Trophoblast cell (in vitro differentiated cells and primary cell): ENCODE results near the gene EPN2.
A peak's percentile ranks its signal among the peaks of the same experiment; 100 is the strongest.

Source experiments
- DNase-seq, 2 donors: peaks; one replicate each; pipeline ENCODE4 v3.0.0-alpha.2; 2016
- H2AFZ ChIP-seq: 2 replicates; pipeline ENCODE4 v1.6.1; 2013; ENCODE audit warnings: low read length, moderate library complexity, mild to moderate bottlenecking; ENCODE audit not compliant: insufficient read depth, poor library complexity
- H2AK5ac ChIP-seq: 2 replicates; pipeline ENCODE4 v1.6.1; 2013; ENCODE audit warnings: mild to moderate bottlenecking, low read length
- H2BK120ac ChIP-seq: 2 replicates; pipeline ENCODE4 v1.6.1; 2013; ENCODE audit warnings: low read length, mild to moderate bottlenecking, moderate library complexity; ENCODE audit not compliant: insufficient read depth, poor library complexity
- H2BK12ac ChIP-seq: 2 replicates; pipeline ENCODE4 v1.6.1; 2013; ENCODE audit warnings: mild to moderate bottlenecking, low read length, moderate library complexity
- H2BK5ac ChIP-seq: 2 replicates; pipeline ENCODE4 v1.6.1; 2013; ENCODE audit warnings: low read length, low read depth, moderate library complexity, mild to moderate bottlenecking; ENCODE audit not compliant: poor library complexity
- H3K14ac ChIP-seq: 2 replicates; pipeline ENCODE4 v1.6.1; 2013; ENCODE audit warnings: mild to moderate bottlenecking, low read length
- H3K18ac ChIP-seq: 2 replicates; pipeline ENCODE4 v1.6.1; 2013; ENCODE audit warnings: mild to moderate bottlenecking, low read length
- H3K23ac ChIP-seq: 2 replicates; pipeline ENCODE4 v1.6.1; 2013; ENCODE audit warnings: low read length
- H3K27ac ChIP-seq: 2 replicates; pipeline ENCODE4 v1.5.1; 2013; ENCODE audit warnings: low read depth, mild to moderate bottlenecking, inconsistent platforms, low read length, moderate library complexity
- H3K27me3 ChIP-seq: 2 replicates; pipeline ENCODE4 v1.6.1; 2013; ENCODE audit warnings: inconsistent platforms, mild to moderate bottlenecking, low read length, moderate library complexity; ENCODE audit not compliant: insufficient read depth
- H3K36me3 ChIP-seq, 2 experiments: 1 replicate in 1 of 2; 2 replicates in 1 of 2; pipeline ENCODE4 v1.6.1; 2013; ENCODE audit warnings: low read length in 2 of 2, mild to moderate bottlenecking in 2 of 2, moderate library complexity in 1 of 2; ENCODE audit not compliant: insufficient read depth in 2 of 2, control insufficient read depth in 1 of 2
- H3K4ac ChIP-seq: 2 replicates; pipeline ENCODE4 v1.6.1; 2013; ENCODE audit warnings: low read depth, mild to moderate bottlenecking, low read length, moderate library complexity
- H3K4me1 ChIP-seq, 2 experiments: 1 replicate in 1 of 2; 2 replicates in 1 of 2; pipeline ENCODE4 v1.6.1; 2013; ENCODE audit warnings: low read length in 2 of 2, mild to moderate bottlenecking in 2 of 2, moderate library complexity in 1 of 2; ENCODE audit not compliant: insufficient read depth in 2 of 2, control insufficient read depth in 1 of 2
- H3K4me2 ChIP-seq: 2 replicates; pipeline ENCODE4 v1.6.1; 2013; ENCODE audit warnings: inconsistent platforms, mild to moderate bottlenecking, low read length, moderate library complexity
- H3K4me3 ChIP-seq: 2 replicates; pipeline ENCODE4 v1.5.1; 2013; ENCODE audit warnings: mild to moderate bottlenecking, low read depth, low read length, inconsistent platforms
- H3K79me1 ChIP-seq: one replicate; pipeline ENCODE4 v1.6.1; 2013; ENCODE audit warnings: low read length
- H3K79me2 ChIP-seq: 2 replicates; pipeline ENCODE4 v1.6.1; 2013; ENCODE audit warnings: low read length, mild to moderate bottlenecking; ENCODE audit not compliant: control insufficient read depth, insufficient read depth, poor library complexity
- H3K9ac ChIP-seq: 2 replicates; pipeline ENCODE4 v1.6.1; 2013; ENCODE audit warnings: mild to moderate bottlenecking, low read length
- H3K9me3 ChIP-seq: 2 replicates; pipeline ENCODE4 v1.6.1; 2013; ENCODE audit warnings: low read depth, mild to moderate bottlenecking, control low read depth, inconsistent platforms, low read length; ENCODE audit not compliant: insufficient read depth
- H4K12ac ChIP-seq: 2 replicates; pipeline ENCODE4 v1.6.1; 2013; ENCODE audit warnings: low read depth, mild to moderate bottlenecking, low read length, moderate library complexity
- H4K8ac ChIP-seq: 2 replicates; pipeline ENCODE4 v1.6.1; 2013; ENCODE audit warnings: low read depth, mild to moderate bottlenecking, low read length, moderate library complexity
- H4K91ac ChIP-seq: one replicate; pipeline ENCODE4 v1.6.1; 2013; ENCODE audit warnings: low read depth, mild to moderate bottlenecking, low read length, moderate library complexity
- WGBS: extraction: QIAGEN DNeasy Blood & Tissue Kit; methylation state at CpG from one replicate; pipeline ENCODE4 v1.1.7; 2013; ENCODE audit warnings: missing lambda C conversion rate; ENCODE audit not compliant: insufficient read length, insufficient coverage; ENCODE audit errors: extremely low coverage; 5-methylcytosine and 5-hydroxymethylcytosine counted together

The EPN2 gene

DNA sequence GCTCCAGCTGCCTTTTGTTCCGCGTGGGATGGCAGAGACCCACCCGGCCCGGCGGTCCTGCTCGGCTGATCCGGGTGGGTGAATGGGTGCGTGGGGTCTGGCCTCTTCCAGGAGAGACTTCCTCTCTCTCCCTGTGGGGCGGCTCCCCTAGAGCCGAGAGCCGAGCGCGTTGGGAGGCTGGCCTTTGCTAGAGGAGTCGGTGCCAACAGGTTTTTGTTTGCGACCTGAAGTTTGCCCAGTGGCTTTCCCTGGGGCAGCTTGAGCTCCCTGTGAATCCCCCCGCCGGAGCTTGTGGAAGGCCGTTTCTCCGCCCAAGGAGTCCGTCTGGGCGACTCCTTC is 970 bp downstream of the EPN2 start:
- peak overlapping the region; percentile 61 for H2BK120ac ChIP-seq
- WGBS, result no CpG with 5 or more reads among the region's 21 CpGs
- peak overlapping the region; percentile 91 for H4K91ac ChIP-seq
- H4K12ac ChIP-seq, result peak overlapping the region; percentile 90
- peak; percentile 25 to 41 for DNase-seq
- H3K18ac ChIP-seq, result peak overlapping the region; percentile 49
- peak overlapping the region; percentile 93 for H2AK5ac ChIP-seq
- peak overlapping the region; percentile 53 for H2BK5ac ChIP-seq
- peaks cover 13% of the 10 kb centered on the region for H3K79me1 ChIP-seq
- no peak overlapping the region for H3K23ac ChIP-seq
- H3K79me2 ChIP-seq, result peaks cover 17% of the 10 kb centered on the region
- H3K27me3 ChIP-seq, result no peaks in the 10 kb centered on the region
- peak overlapping the region; percentile 93 for H3K4ac ChIP-seq
- peak overlapping the region; percentile 85 for H2AFZ ChIP-seq
- H4K8ac ChIP-seq, result peak overlapping the region; percentile 69
- peaks cover 2% of the 10 kb centered on the region for H3K9me3 ChIP-seq
- H3K14ac ChIP-seq, result peak overlapping the region; percentile 78
- peaks cover 9 to 12% of the 10 kb centered on the region in 2 experiments for H3K4me1 ChIP-seq
- H3K36me3 ChIP-seq, result peaks cover 0 to 3% of the 10 kb centered on the region in 2 experiments
- H2BK12ac ChIP-seq, result no peak overlapping the region
- H3K27ac ChIP-seq, result peak overlapping the region; percentile 18
- H3K4me3 ChIP-seq, result peak overlapping the region; percentile 85
- peak overlapping the region; percentile 92 for H3K9ac ChIP-seq
- H3K4me2 ChIP-seq, result peak overlapping the region; percentile 85

DNA sequence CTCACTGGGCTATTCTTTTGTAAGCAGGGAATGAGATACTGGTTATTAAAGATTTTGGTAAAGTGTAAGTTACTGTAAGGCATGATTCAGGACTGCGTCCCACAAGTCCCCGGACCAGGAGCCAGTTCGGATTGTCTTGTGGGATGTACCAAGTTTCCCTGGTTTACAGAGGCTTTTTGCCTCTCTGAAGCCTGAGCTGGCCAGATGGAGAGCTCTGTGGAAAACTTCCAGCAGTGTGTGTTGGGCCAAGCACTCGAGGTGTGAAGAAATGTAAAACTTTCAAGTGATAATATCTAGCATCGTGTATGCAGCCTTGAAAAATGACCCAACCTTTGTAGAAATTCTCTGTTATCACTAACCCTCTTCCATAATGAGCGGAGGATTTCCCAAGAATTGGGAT is 2.4 kb downstream of the EPN2 start:
- no peak overlapping the region for H3K23ac ChIP-seq
- H3K4me2 ChIP-seq, result no peak overlapping the region
- H3K4ac ChIP-seq, result no peak overlapping the region
- no peak overlapping the region for H3K9ac ChIP-seq
- H3K79me1 ChIP-seq, result peaks cover 13% of the 10 kb centered on the region
- DNase-seq, result peak; percentile 95 to 97
- H2BK12ac ChIP-seq, result no peak overlapping the region
- H3K9me3 ChIP-seq, result peaks cover 2% of the 10 kb centered on the region
- no peak overlapping the region for H4K8ac ChIP-seq
- peaks cover 0 to 3% of the 10 kb centered on the region in 2 experiments for H3K36me3 ChIP-seq
- H3K27ac ChIP-seq, result no peak overlapping the region
- peaks cover 20% of the 10 kb centered on the region for H3K79me2 ChIP-seq
- H2BK5ac ChIP-seq, result no peak overlapping the region
- no peak overlapping the region for H3K18ac ChIP-seq
- H3K4me1 ChIP-seq, result peaks cover 9 to 12% of the 10 kb centered on the region in 2 experiments
- no peak overlapping the region for H3K14ac ChIP-seq
- H2AFZ ChIP-seq, result no peak overlapping the region
- no peak overlapping the region for H4K91ac ChIP-seq
- no peak overlapping the region for H4K12ac ChIP-seq
- no CpG with 5 or more reads among the region's 6 CpGs for WGBS
- no peak overlapping the region for H2AK5ac ChIP-seq
- no peak overlapping the region for H3K4me3 ChIP-seq
- no peaks in the 10 kb centered on the region for H3K27me3 ChIP-seq
- no peak overlapping the region for H2BK120ac ChIP-seq

DNA sequence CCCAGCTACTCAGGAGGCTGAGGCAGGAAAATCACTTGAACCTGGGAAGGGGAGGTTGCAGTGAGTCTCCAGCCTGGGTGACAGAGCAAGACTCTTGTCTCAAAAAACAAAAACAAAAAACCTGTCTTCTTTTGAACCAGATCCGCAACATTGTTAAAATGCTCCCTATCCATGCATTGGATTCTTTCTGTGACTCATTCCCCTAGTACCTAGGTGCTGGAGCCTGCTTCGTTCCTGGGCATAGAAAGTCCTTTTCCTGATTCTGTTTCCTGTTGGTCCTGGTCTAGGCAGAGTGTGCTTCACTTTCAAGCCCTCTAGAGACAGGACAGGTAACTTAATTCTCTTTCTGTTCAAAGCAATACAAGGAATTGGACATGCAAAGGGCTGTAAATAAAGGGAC is 5.2 kb downstream of the EPN2 start:
- H3K9me3 ChIP-seq, result peaks cover 2% of the 10 kb centered on the region
- no peak overlapping the region for H2BK5ac ChIP-seq
- H3K27me3 ChIP-seq, result no peaks in the 10 kb centered on the region
- no peak overlapping the region for H3K18ac ChIP-seq
- peak; percentile 80 to 96 for DNase-seq
- peaks cover 2 to 3% of the 10 kb centered on the region in 2 experiments for H3K36me3 ChIP-seq
- H4K8ac ChIP-seq, result no peak overlapping the region
- no peak overlapping the region for H3K4ac ChIP-seq
- WGBS, result no CpG with 5 or more reads among the region's 2 CpGs
- H2AFZ ChIP-seq, result no peak overlapping the region
- no peak overlapping the region for H2BK120ac ChIP-seq
- H2BK12ac ChIP-seq, result no peak overlapping the region
- H2AK5ac ChIP-seq, result no peak overlapping the region
- no peak overlapping the region for H3K4me3 ChIP-seq
- peaks cover 13% of the 10 kb centered on the region for H3K79me1 ChIP-seq
- H3K4me2 ChIP-seq, result peak overlapping the region; percentile 44
- H4K12ac ChIP-seq, result no peak overlapping the region
- no peak overlapping the region for H3K23ac ChIP-seq
- peaks cover 24% of the 10 kb centered on the region for H3K79me2 ChIP-seq
- H3K4me1 ChIP-seq, result peaks cover 9 to 12% of the 10 kb centered on the region in 2 experiments
- no peak overlapping the region for H4K91ac ChIP-seq
- peak overlapping the region; percentile 69 for H3K27ac ChIP-seq
- H3K9ac ChIP-seq, result no peak overlapping the region
- no peak overlapping the region for H3K14ac ChIP-seq

DNA sequence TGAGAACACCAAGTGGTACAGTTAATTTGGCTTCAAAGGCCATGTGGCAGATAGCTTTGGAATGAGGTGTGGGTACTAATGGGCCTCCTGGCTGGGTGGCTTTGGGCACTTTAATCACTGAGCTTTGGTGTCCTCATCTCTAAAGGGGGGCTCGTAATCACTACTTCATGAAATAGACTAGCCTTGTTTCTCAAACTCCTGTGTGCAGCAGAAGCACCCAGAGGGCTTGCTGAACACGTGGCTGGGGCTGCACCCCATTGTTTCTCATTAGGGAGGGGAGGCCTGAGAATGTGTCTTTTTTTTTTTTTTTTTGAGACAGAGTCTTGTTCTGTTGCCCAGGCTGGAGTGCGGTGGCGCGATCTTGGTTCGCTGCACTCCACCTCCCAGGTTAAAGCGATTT is 5.8 kb downstream of the EPN2 start:
- H4K12ac ChIP-seq, result no peak overlapping the region
- no peaks in the 10 kb centered on the region for H3K9me3 ChIP-seq
- H2BK120ac ChIP-seq, result no peak overlapping the region
- H3K79me1 ChIP-seq, result peaks cover 7% of the 10 kb centered on the region
- no peak overlapping the region for H4K8ac ChIP-seq
- H2AFZ ChIP-seq, result no peak overlapping the region
- peak overlapping the region; percentile 85 for H3K4ac ChIP-seq
- no peak overlapping the region for H3K9ac ChIP-seq
- H3K79me2 ChIP-seq, result peaks cover 19% of the 10 kb centered on the region
- WGBS, result no CpG with 5 or more reads among the region's 7 CpGs
- H2BK5ac ChIP-seq, result no peak overlapping the region
- peak overlapping the region; percentile 80 for H2BK12ac ChIP-seq
- H3K23ac ChIP-seq, result no peak overlapping the region
- H3K18ac ChIP-seq, result peak overlapping the region; percentile 77
- no peaks in the 10 kb centered on the region for H3K27me3 ChIP-seq
- H3K4me1 ChIP-seq, result peaks cover 15 to 18% of the 10 kb centered on the region in 2 experiments
- no peak overlapping the region for H4K91ac ChIP-seq
- no peak for DNase-seq
- H3K4me2 ChIP-seq, result no peak overlapping the region
- no peak overlapping the region for H3K4me3 ChIP-seq
- H3K36me3 ChIP-seq, result peaks cover 2 to 3% of the 10 kb centered on the region in 2 experiments
- peak overlapping the region; percentile 4 for H2AK5ac ChIP-seq
- H3K14ac ChIP-seq, result no peak overlapping the region
- H3K27ac ChIP-seq, result peak overlapping the region; percentile 68
